Testis (tissue), 3 donors: ENCODE measurements around the gene SMCR8. TPM values are rescaled to one million over a fixed set of nuclear protein-coding genes. Genes with fewer than 3 reads are reported as not detected.

Experiments
- DNase-seq: peaks from one replicate; pipeline ENCODE4 v3.0.0-alpha.2; 2019
- H3K27ac ChIP-seq, 2 donors: fragments of 200-600 bp; sonication (generic); one replicate each; pipeline ENCODE4 v1.5.1; 2019
- H3K27me3 ChIP-seq: fragments of 200-600 bp; sonication (generic); one replicate; pipeline ENCODE4 v1.5.1; 2019
- H3K36me3 ChIP-seq: fragments of 200-600 bp; sonication (generic); one replicate; pipeline ENCODE4 v1.5.1; 2017; ENCODE audit warnings: low read depth; ENCODE audit errors: missing control alignments
- H3K4me1 ChIP-seq: fragments of 200-600 bp; sonication (generic); one replicate; pipeline ENCODE4 v1.5.1; 2019
- H3K4me3 ChIP-seq, 2 donors: fragments of 200-600 bp; sonication (generic); one replicate each; pipeline ENCODE4 v1.5.1; 2017 to 2019
- H3K9me3 ChIP-seq: fragments of 200-600 bp; sonication (generic); one replicate; pipeline ENCODE4 v1.5.1; 2017
- CTCF ChIP-seq, 3 experiments: fragments of 450-650 bp in 2 of 3; fragments of 200-600 bp in 1 of 3; sonication (generic) in 1 of 3; IDR thresholded peaks; one replicate each; pipeline ENCODE4 v1.5.1; 2016 to 2019; ENCODE audit warnings: antibody characterized with exemption in 3 of 3, mild to moderate bottlenecking in 2 of 3, moderate library complexity in 1 of 3
- POLR2A ChIP-seq: fragments of 450-650 bp; IDR thresholded peaks from one replicate; pipeline ENCODE4 v1.6.1; 2017; ENCODE audit warnings: antibody characterized with exemption, mild to moderate bottlenecking, moderate library complexity
- WGBS, 2 donors: methylation state at CpG; one replicate each; pipeline ENCODE4 v1.1.5; 2018; 5-methylcytosine and 5-hydroxymethylcytosine counted together
- intact Hi-C: fragments of 100-400 bp; cut with DNase I; formaldehyde crosslinking; loops from one replicate; pipeline ENCODE4 v1.15.1; 2023; ENCODE audit warnings: low total_unique reads
- polyA plus RNA-seq: library from polyadenylated mRNA; stranded (reverse); fragments of 350-450 nt; fragmentation: Illumina TruSeq; extraction: RNeasy Lipid Tissue Mini Kit (QIAGEN cat#74804); gene quantifications from one replicate; pipeline ENCODE4 v1.2.3, GENCODE V29; 2014; ENCODE audit warnings: low read depth, low replicate concordance; ENCODE audit not compliant: insufficient read depth
- total RNA-seq, 2 donors: library from RNA; depleted of rRNA; stranded (reverse); fragments of >200 nt; gene quantifications; one replicate each; pipeline ENCODE4 v1.2.3, GENCODE V29; 2016

SMCR8 gene
- total and polyA plus RNA-seq, 3 donors from 2014 or later: 20.3 to 27.7 (median 25.0) TPM

GRCh38 chr17:18320301-18320700 is 5.2 kb downstream of the SMCR8 start:
- Histone ChIP-seq H3K4me3 (no peak overlapping the region), H3K9me3 (no peaks in the 10 kb centered on the region), H3K36me3 (no peaks in the 10 kb centered on the region), H3K27me3 (no peaks in the 10 kb centered on the region), H3K4me1 (peaks cover 57% of the 10 kb centered on the region), H3K27ac (no peak overlapping the region)
- DNase-seq: no peak
- TF ChIP-seq POLR2A: no peak
- TF ChIP-seq CTCF (IDR thresholded peaks at IDR 0.05): no peak
- WGBS, 2 donors: 83 to 91% methylated on average over 7 of the region's 7 CpGs
- intact Hi-C loops: loop anchor here (10.0 kb wide), 1 partner anchor 56 kb away; the partner anchor contains the start of gene MIEF2

- no peak overlapping the region for H3K27ac ChIP-seq
- no peaks in the 10 kb centered on the region for H3K36me3 ChIP-seq
Measured at GRCh38 chr17:18321309-18321708, 6.2 kb downstream of the SMCR8 start.

GRCh38 chr17:18322522-18322921 is 7.4 kb downstream of the SMCR8 start:
- Histone ChIP-seq H3K4me1 (peaks cover 43% of the 10 kb centered on the region), H3K27ac (no peak overlapping the region)
- intact Hi-C loops: loop anchor here (10.0 kb wide), 1 partner anchor 58 kb away; the partner anchor contains the start of gene MIEF2

More at GRCh38 chr17:18321309-18321708, 6.2 kb downstream of the SMCR8 start:
- Histone ChIP-seq H3K27me3 (no peaks in the 10 kb centered on the region), H3K9me3 (no peaks in the 10 kb centered on the region), H3K4me3 (no peak overlapping the region), H3K4me1 (peaks cover 51% of the 10 kb centered on the region)
- TF ChIP-seq POLR2A (no peak), CTCF (IDR thresholded peaks at IDR 0.05) (no peak)
- intact Hi-C loops: loop anchor here (10.0 kb wide), 1 partner anchor 57 kb away; the partner anchor contains the start of gene MIEF2
- DNase-seq: no peak
- WGBS, 2 donors: 66 to 94% methylated on average over 2 to 5 of the region's 5 CpGs

GRCh38 chr17:18323007-18323406 is 7.9 kb downstream of the SMCR8 start:
- no peak overlapping the region for H3K27ac ChIP-seq
- H3K36me3 ChIP-seq: no peaks in the 10 kb centered on the region
- no peak overlapping the region for H3K4me3 ChIP-seq
- TF ChIP-seq POLR2A (no peak), CTCF (IDR thresholded peaks at IDR 0.05) (no peak)
- no peaks in the 10 kb centered on the region for H3K9me3 ChIP-seq
- peaks cover 43% of the 10 kb centered on the region for H3K4me1 ChIP-seq
- no peaks in the 10 kb centered on the region for H3K27me3 ChIP-seq
- intact Hi-C loops: loop anchor here (10.0 kb wide), 1 partner anchor 58 kb away; the partner anchor contains the start of gene MIEF2
- no peak for DNase-seq
- WGBS, 2 donors: 53 to 67% methylated on average over 3 of the region's 3 CpGs

More at GRCh38 chr17:18322522-18322921, 7.4 kb downstream of the SMCR8 start:
- 76 to 82% methylated on average over 10 to 12 of the region's 12 CpGs for WGBS, 2 donors
- no peak for TF ChIP-seq POLR2A
- no peak for TF ChIP-seq CTCF (IDR thresholded peaks at IDR 0.05)
- no peak for DNase-seq
- H3K27me3 ChIP-seq: no peaks in the 10 kb centered on the region
- H3K4me3 ChIP-seq: no peak overlapping the region
- no peaks in the 10 kb centered on the region for H3K36me3 ChIP-seq
- H3K9me3 ChIP-seq: no peaks in the 10 kb centered on the region
